SKM-1 (cell line): ENCODE measurements around the gene YWHAG.
"Not testable (repeated sequence)": the region's sequence is repeated elsewhere in the genome, so short reads cannot be mapped to it uniquely, and the experiment has no call there.

ENCODE experiments used
- DNase-seq: peaks from one replicate; lab custom pipeline; 2025; ENCODE audit not compliant: unreplicated experiment; lab: John Stamatoyannopoulos, UW

Gene YWHAG

GRCh38 chr7:76325811-76326210 lies 33.0 kb downstream of the YWHAG start:
- no peak for DNase-seq

GRCh38 chr7:76325092-76325491 lies 33.7 kb downstream of the YWHAG start:
- no peak for DNase-seq

- DNase-seq: peak; percentile 72
Observed at GRCh38 chr7:76318488-76319353, 40.1 kb downstream of the YWHAG start.

- DNase-seq: peak; percentile 87
Observed at GRCh38 chr7:76317782-76318487, 40.9 kb downstream of the YWHAG start.

- no peak for DNase-seq
Observed at GRCh38 chr7:76316984-76317781, 41.6 kb downstream of the YWHAG start.

GRCh38 chr7:76315364-76315763 lies 43.4 kb downstream of the YWHAG start:
- no peak for DNase-seq

GRCh38 chr7:76314740-76315139 lies 44.1 kb downstream of the YWHAG start:
- not testable (repeated sequence) for DNase-seq

GRCh38 chr7:76314042-76314721 lies 44.6 kb downstream of the YWHAG start:
- DNase-seq: peak; percentile 78

- DNase-seq: not testable (repeated sequence)
Observed at GRCh38 chr7:76311838-76312237, 47.0 kb downstream of the YWHAG start.

- no peak for DNase-seq
Observed at GRCh38 chr7:76310102-76310957, 48.5 kb downstream of the YWHAG start.

GRCh38 chr7:76309341-76310101 lies 49.3 kb downstream of the YWHAG start:
- not testable (repeated sequence) for DNase-seq

- DNase-seq: not testable (repeated sequence)
Observed at GRCh38 chr7:76308874-76309273, 49.9 kb downstream of the YWHAG start.

GRCh38 chr7:76304888-76305375 lies 53.9 kb downstream of the YWHAG start:
- no peak for DNase-seq

GRCh38 chr7:76303202-76304147 lies 55.3 kb downstream of the YWHAG start:
- DNase-seq: peak; percentile 80

GRCh38 chr7:76302347-76303201 lies 56.2 kb downstream of the YWHAG start, which contains the start of gene HSPB1:
Gene HSPB1, plus strand, starts transcription at chr7:76302673. Its CDS starts 40 bp downstream, at chr7:76302713.
- DNase-seq: peak; percentile 69

GRCh38 chr7:76301000-76301399 lies 57.8 kb downstream of the YWHAG start:
- no peak for DNase-seq
